ENCODE measurements around the gene DERL2.

- TF ChIP-seq, protein P1, sequence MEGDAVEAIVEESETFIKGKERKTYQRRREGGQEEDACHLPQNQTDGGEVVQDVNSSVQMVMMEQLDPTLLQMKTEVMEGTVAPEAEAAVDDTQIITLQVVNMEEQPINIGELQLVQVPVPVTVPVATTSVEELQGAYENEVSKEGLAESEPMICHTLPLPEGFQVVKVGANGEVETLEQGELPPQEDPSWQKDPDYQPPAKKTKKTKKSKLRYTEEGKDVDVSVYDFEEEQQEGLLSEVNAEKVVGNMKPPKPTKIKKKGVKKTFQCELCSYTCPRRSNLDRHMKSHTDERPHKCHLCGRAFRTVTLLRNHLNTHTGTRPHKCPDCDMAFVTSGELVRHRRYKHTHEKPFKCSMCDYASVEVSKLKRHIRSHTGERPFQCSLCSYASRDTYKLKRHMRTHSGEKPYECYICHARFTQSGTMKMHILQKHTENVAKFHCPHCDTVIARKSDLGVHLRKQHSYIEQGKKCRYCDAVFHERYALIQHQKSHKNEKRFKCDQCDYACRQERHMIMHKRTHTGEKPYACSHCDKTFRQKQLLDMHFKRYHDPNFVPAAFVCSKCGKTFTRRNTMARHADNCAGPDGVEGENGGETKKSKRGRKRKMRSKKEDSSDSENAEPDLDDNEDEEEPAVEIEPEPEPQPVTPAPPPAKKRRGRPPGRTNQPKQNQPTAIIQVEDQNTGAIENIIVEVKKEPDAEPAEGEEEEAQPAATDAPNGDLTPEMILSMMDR (conservative IDR thresholded peaks at IDR 0.05; ENCODE audit: low read length), result no peak
- no peak for TF ChIP-seq EZH2phosphoT487 (IDR thresholded peaks at IDR 0.05; ENCODE audit: borderline replicate concordance, low read depth, low read length)
Measured at GRCh38 chr17:5466295-5466694, 19.7 kb downstream of the DERL2 start.

All from OCI-LY7 (cell line).